ENCODE data around the gene WWOX.

WWOX gene

GRCh38 chr16:78799429-78799828, 700.0 kb downstream of the WWOX start:
- DNase-seq (ENCODE audit: low read depth in 2 of 2) = no peak
- no peak overlapping the region for H3K4me3 ChIP-seq (replicated peaks in 1 of 2; ENCODE audit: low read depth in 2 of 2, low read length in 2 of 2)
- no peak for TF ChIP-seq CTCF (IDR thresholded peaks at IDR 0.05; ENCODE audit: low read depth, low read length)

GRCh38 chr16:78800523-78800922, 701.1 kb downstream of the WWOX start:
- no peak overlapping the region for H3K4me3 ChIP-seq (replicated peaks in 1 of 2; ENCODE audit: low read depth in 2 of 2, low read length in 2 of 2)
- no peak for TF ChIP-seq CTCF (IDR thresholded peaks at IDR 0.05; ENCODE audit: low read depth, low read length)
- DNase-seq (ENCODE audit: low read depth in 2 of 2) = no peak

- no peak for TF ChIP-seq CTCF (IDR thresholded peaks at IDR 0.05; ENCODE audit: low read depth, low read length)
- DNase-seq (ENCODE audit: low read depth in 2 of 2) = no peak
- H3K4me3 ChIP-seq (replicated peaks in 1 of 2; ENCODE audit: low read depth in 2 of 2, low read length in 2 of 2) = no peak overlapping the region
These were observed 704.7 kb downstream of the WWOX start for GRCh38 chr16:78804058-78804735.

GRCh38 chr16:78805556-78805955, 706.1 kb downstream of the WWOX start:
- no peak overlapping the region for H3K4me3 ChIP-seq (replicated peaks in 1 of 2; ENCODE audit: low read depth in 2 of 2, low read length in 2 of 2)
- DNase-seq (ENCODE audit: low read depth in 2 of 2) = no peak
- TF ChIP-seq CTCF (IDR thresholded peaks at IDR 0.05; ENCODE audit: low read depth, low read length) = no peak

GRCh38 chr16:78811247-78811646, 711.8 kb downstream of the WWOX start:
- TF ChIP-seq CTCF (IDR thresholded peaks at IDR 0.05; ENCODE audit: low read depth, low read length) = no peak
- DNase-seq (ENCODE audit: low read depth in 2 of 2) = no peak
- no peak overlapping the region for H3K4me3 ChIP-seq (replicated peaks in 1 of 2; ENCODE audit: low read depth in 2 of 2, low read length in 2 of 2)

GRCh38 chr16:78812582-78812981, 713.1 kb downstream of the WWOX start:
- DNase-seq (ENCODE audit: low read depth in 2 of 2) = no peak
- H3K4me3 ChIP-seq (replicated peaks in 1 of 2; ENCODE audit: low read depth in 2 of 2, low read length in 2 of 2) = no peak overlapping the region
- no peak for TF ChIP-seq CTCF (IDR thresholded peaks at IDR 0.05; ENCODE audit: low read depth, low read length)
